Measurements from ENCODE around the gene PDHX. TPM values are rescaled to one million over a fixed set of nuclear protein-coding genes. Genes with fewer than 3 reads are reported as not detected.

PDHX gene
- total and polyA plus RNA-seq, 5 experiments from 2014 or later = 14.3 to 46.6 (median 15.4) TPM

DNA sequence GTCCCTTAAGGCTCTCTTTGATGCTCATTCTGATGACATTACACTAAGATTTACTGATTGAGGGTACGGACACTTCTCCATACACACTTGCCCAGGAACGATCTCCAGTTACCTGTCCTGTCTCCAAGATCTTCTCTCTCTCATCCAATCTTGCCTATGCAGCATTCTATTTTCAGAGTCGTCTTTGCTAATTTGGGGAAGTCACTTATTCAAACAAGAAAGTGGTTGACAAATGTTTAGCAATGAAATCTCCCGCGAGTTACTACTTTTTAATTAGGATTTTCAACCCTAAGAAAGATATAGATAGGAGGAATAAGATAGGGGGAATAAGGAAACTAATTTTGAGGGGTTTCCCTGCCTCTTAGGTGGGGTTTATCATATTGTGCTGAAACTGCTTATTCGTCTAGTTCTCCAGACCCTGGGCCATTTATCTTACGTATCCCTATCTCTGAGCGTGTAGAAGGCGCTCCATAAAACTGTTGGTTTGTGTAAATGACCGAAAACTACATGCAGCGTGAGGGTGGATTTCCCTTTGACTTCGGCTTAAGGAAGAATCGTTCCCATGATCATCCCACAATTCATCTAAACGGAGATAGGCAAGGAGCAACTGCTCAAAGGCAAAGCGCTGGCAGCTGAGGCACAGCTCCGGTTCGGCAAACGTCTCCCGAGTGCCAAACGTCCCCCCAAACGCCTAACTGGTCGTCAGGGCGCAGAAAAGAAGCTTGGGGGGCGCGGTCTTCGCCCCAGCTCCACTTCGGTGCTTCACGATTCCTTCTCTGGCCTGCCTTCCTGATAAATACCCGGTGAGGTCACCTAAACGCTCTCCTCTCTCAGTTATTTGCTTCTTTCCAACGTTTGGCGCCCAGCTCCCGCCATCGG, 1.0 kb upstream of the PDHX start:
- peak overlapping the region; percentile 92 to 99 (median 98) for H3K4me3 Mint-ChIP-seq
- peaks cover 28 to 64% (median 44%) of the 10 kb centered on the region in 4 donors for H3K4me1 Mint-ChIP-seq
- H3K36me3 Mint-ChIP-seq = peaks cover 0 to 11% (median 0%) of the 10 kb centered on the region in 3 donors
- POLR2A ChIA-PET = interaction anchor here (0.7 to 1.9 kb wide), 6 partner anchors 9 to 810 kb away, joined by 3 to 13 read pairs (median 4); partner anchors contain the start of gene NAT10
- H3K9me3 Mint-ChIP-seq = no peaks in the 10 kb centered on the region
- H3K27me3 Mint-ChIP-seq = no peaks in the 10 kb centered on the region
- DNase-seq (peak in 1 of 10 donors; percentile 29), ATAC-seq (peak; percentile 17 to 28)
- peak overlapping the region; percentile 93 to 99 (median 98) for H3K27ac Mint-ChIP-seq

GRCh38 chr11:34916843-34917770, 689 bp downstream of the PDHX start:
- POLR2A ChIA-PET = interaction anchor here (0.7 to 1.9 kb wide), 6 partner anchors 8 to 812 kb away, joined by 3 to 13 read pairs (median 4); partner anchors contain the start of gene NAT10
- no peaks in the 10 kb centered on the region for H3K9me3 Mint-ChIP-seq
- DNase-seq (peak in 1 of 10 donors; percentile 6), ATAC-seq (no peak)
- no peaks in the 10 kb centered on the region for H3K27me3 Mint-ChIP-seq
- H3K36me3 Mint-ChIP-seq = peaks cover 0 to 11% (median 0%) of the 10 kb centered on the region in 3 donors
- peak overlapping the region; percentile 93 to 99 (median 98) for H3K27ac Mint-ChIP-seq
- peaks cover 30 to 64% (median 50%) of the 10 kb centered on the region in 4 donors for H3K4me1 Mint-ChIP-seq
- H3K4me3 Mint-ChIP-seq = peak overlapping the region; percentile 92 to 99 (median 98)

DNA sequence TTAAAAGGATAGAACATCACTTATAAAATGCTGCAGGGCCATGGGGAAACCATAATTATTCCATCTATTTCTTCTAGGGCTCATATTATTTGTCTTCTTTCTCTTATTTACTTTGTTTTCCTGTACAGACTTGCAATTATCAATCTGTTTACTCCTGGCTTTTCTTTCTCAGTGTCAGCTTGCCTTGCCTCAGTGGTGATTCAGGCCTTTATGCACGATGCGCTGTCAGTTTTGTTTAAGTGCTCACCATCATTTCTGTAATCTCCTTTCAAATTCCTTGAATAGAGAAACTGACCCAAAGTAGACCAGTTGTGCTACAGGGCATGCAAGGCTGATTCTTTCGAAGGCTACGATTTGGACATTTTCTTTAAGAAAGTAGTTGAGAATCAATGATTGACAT, 4.7 kb downstream of the PDHX start:
- no peaks in the 10 kb centered on the region for H3K36me3 Mint-ChIP-seq

GRCh38 chr11:34924714-34925113, 8.3 kb downstream of the PDHX start:
- Mint-ChIP-seq H3K9me3 (no peaks in the 10 kb centered on the region), H3K27ac (peak overlapping the region in 6 of 10 donors; percentile 9 to 78 (median 30)), H3K27me3 (no peaks in the 10 kb centered on the region), H3K4me3 (no peak overlapping the region), H3K4me1 (peaks cover 11 to 40% (median 15%) of the 10 kb centered on the region in 4 donors), H3K36me3 (no peaks in the 10 kb centered on the region)
- POLR2A ChIA-PET = interaction anchor here (0.8 to 1.6 kb wide), 2 partner anchors 8 to 239 kb away, joined by 3 to 5 read pairs; partner anchors contain the start of gene PDHX
- DNase-seq = no peak
- no peak for ATAC-seq

More for the DNA sequence above, 4.7 kb downstream of the PDHX start:
- no peaks in the 10 kb centered on the region for H3K9me3 Mint-ChIP-seq
- no peak overlapping the region for H3K4me3 Mint-ChIP-seq
- POLR2A ChIA-PET = interaction anchor here (0.6 kb wide), 1 partner anchor 13 kb away, joined by 4 read pairs; no protein-coding TSS in a partner anchor
- no peak overlapping the region for H3K27ac Mint-ChIP-seq
- no peaks in the 10 kb centered on the region for H3K27me3 Mint-ChIP-seq
- H3K4me1 Mint-ChIP-seq = peaks cover 17 to 47% (median 31%) of the 10 kb centered on the region in 4 donors
- no peak for DNase-seq
- ATAC-seq = no peak

GRCh38 chr11:34926101-34926830, 9.8 kb downstream of the PDHX start:
- ATAC-seq = peak; percentile 57 to 66
- Mint-ChIP-seq H3K27ac (no peak overlapping the region), H3K27me3 (no peaks in the 10 kb centered on the region), H3K4me3 (no peak overlapping the region), H3K9me3 (no peaks in the 10 kb centered on the region), H3K36me3 (peaks cover 0 to 2% (median 0%) of the 10 kb centered on the region in 3 donors), H3K4me1 (peaks cover 16 to 38% (median 20%) of the 10 kb centered on the region in 4 donors)
- DNase-seq = peak in 6 of 10 donors; percentile 21 to 70 (median 38)
- POLR2A ChIA-PET = interaction anchor here (1.6 kb wide), 1 partner anchor 9 kb away, joined by 5 read pairs; the partner anchor contains the start of gene PDHX

- Mint-ChIP-seq H3K36me3 (peaks cover 0 to 6% (median 0%) of the 10 kb centered on the region in 3 donors), H3K4me3 (no peak overlapping the region), H3K27ac (no peak overlapping the region), H3K27me3 (no peaks in the 10 kb centered on the region), H3K9me3 (no peaks in the 10 kb centered on the region), H3K4me1 (peaks cover 16 to 35% (median 20%) of the 10 kb centered on the region in 4 donors)
- no peak for ATAC-seq
- POLR2A ChIA-PET = no interaction called here
- no peak for DNase-seq
Measured at GRCh38 chr11:34926831-34927132, 10.4 kb downstream of the PDHX start.

DNA sequence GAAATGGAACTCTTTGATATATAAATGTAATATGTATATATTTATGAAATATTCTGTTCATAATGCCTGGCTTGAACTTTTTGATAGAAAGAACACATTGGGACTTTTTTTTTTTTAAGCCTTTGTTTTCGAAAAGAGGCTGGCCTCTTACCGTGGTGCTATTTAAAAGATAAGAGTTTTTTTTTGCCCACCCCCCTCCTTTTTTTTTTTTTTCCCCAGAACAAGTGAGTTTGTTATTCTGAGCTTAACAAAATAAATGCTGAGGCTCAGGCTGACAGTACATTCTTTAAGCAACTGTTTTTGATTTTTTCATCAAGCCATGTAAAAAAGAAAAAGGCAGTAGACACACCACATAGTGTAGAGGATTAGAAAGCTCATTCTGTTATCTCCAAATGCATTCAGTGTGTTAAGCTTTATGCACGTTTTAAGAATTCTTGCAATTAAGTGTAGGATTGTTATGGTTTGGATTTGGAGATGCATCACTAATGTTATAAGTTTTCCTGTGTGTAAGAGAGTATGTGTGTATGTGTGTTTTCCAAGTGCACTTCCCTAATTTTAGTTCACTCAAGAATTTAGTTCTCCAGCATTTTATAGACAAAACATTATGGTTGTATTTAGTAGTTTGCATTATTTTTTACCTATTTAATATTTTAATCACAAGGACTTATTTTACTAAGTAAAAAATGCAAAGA, 12.0 kb downstream of the PDHX start:
- Mint-ChIP-seq H3K27ac (no peak overlapping the region), H3K36me3 (peaks cover 0 to 21% (median 6%) of the 10 kb centered on the region in 3 donors), H3K4me1 (peaks cover 14 to 29% (median 19%) of the 10 kb centered on the region in 4 donors), H3K27me3 (no peaks in the 10 kb centered on the region), H3K9me3 (no peaks in the 10 kb centered on the region), H3K4me3 (no peak overlapping the region)
- DNase-seq = no peak
- no peak for ATAC-seq
- POLR2A ChIA-PET = interaction anchor here (0.6 to 0.8 kb wide), 2 partner anchors 11 to 894 kb away, joined by 3 read pairs; no protein-coding TSS in a partner anchor

- Mint-ChIP-seq H3K27me3 (no peaks in the 10 kb centered on the region), H3K36me3 (peaks cover 0 to 27% (median 7%) of the 10 kb centered on the region in 3 donors), H3K4me3 (no peak overlapping the region), H3K27ac (peak overlapping the region in 3 of 10 donors; percentile 5 to 55 (median 11)), H3K9me3 (no peaks in the 10 kb centered on the region), H3K4me1 (peaks cover 14 to 26% (median 19%) of the 10 kb centered on the region in 4 donors)
- no peak for ATAC-seq
- POLR2A ChIA-PET = interaction anchor here (0.6 to 0.8 kb wide), 2 partner anchors 11 to 893 kb away, joined by 3 read pairs; no protein-coding TSS in a partner anchor
- no peak for DNase-seq
Measured at GRCh38 chr11:34928960-34929680, 12.7 kb downstream of the PDHX start.

DNA sequence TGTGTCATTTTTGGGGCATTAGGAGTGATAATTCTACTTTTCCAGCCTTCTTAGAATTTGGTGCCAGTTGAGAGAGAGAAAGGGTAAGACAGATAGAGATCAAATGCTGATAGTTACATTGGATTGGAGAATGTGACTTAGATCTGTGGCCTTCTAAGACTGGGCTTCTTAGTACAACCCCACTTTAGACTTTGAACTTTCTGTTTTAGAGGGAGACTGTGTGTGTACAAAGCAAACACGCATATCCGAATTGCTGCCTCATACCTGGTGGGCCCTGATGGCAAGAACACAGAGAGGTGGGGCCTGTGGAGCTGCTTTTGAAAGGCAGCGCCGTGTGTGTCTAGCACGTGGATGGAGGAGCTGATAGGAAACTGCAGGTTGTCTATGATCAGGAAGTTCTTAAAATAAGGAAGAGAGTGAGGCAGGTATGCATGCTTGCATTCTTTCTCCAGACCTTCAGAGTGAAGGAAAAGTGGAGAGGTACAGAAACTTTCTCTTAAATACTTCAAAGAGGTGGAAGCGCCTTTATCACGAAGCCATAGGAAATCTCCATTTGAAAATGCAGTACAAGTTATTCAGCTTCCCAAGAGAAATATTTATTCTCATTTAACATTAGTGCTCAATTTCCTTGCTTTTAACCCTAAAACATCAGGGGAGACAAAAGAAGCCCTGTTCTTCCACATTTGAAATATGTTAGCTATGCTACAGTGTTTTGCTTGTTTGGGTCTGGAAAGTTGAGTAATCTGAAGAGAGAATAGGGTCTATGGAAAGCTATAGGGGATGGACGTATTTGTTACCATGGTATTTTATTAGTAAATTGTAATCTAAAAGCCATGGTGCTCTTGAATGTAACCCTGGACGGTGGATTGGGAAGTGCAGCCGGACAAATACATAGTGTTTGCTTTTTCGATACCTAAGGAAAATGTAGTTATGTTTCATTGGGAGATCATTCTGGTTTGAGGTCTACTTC, 13.7 kb downstream of the PDHX start:
- ATAC-seq (peak in 1 of 2 donors; percentile 23), DNase-seq (no peak)
- POLR2A ChIA-PET = no interaction called here
- Mint-ChIP-seq H3K27ac (peak overlapping the region in 6 of 10 donors; percentile 2 to 55 (median 27)), H3K4me1 (peaks cover 11 to 23% (median 19%) of the 10 kb centered on the region in 4 donors), H3K9me3 (no peaks in the 10 kb centered on the region), H3K27me3 (no peaks in the 10 kb centered on the region), H3K4me3 (no peak overlapping the region), H3K36me3 (peaks cover 0 to 28% (median 9%) of the 10 kb centered on the region in 3 donors)

Data from naive thymus-derived CD8-positive, alpha-beta T cell (primary cell).